Measurements from ENCODE around the gene C1orf167. TPM values are rescaled to one million over a fixed set of nuclear protein-coding genes. Genes with fewer than 3 reads are reported as not detected.

Gene C1orf167
- total and polyA plus RNA-seq, 2 donors from 2014 or later, result 1.9 to 4.2 TPM

GRCh38 chr1:11778844-11779623 is 17.0 kb downstream of the C1orf167 start:
- H3K9ac ChIP-seq (ENCODE audit: low read length in 3 of 3), result no peak overlapping the region
- intact Hi-C loops (cut with DNase I), result no loop called here
- H3K4me3 ChIP-seq (ENCODE audit: low read length in 3 of 3), result no peak overlapping the region
- no peak overlapping the region for H3K27ac ChIP-seq (ENCODE audit: low read depth in 2 of 2, low read length in 2 of 2)
- no peaks in the 10 kb centered on the region for H3K27me3 ChIP-seq (ENCODE audit: control insufficient read depth, insufficient read depth, low read length)
- no peaks in the 10 kb centered on the region for H3K9me3 ChIP-seq (ENCODE audit: control insufficient read depth in 2 of 3, insufficient read depth in 1 of 3, low read length in 3 of 3)
- no peak for DNase-seq
- TF ChIP-seq, protein P1, sequence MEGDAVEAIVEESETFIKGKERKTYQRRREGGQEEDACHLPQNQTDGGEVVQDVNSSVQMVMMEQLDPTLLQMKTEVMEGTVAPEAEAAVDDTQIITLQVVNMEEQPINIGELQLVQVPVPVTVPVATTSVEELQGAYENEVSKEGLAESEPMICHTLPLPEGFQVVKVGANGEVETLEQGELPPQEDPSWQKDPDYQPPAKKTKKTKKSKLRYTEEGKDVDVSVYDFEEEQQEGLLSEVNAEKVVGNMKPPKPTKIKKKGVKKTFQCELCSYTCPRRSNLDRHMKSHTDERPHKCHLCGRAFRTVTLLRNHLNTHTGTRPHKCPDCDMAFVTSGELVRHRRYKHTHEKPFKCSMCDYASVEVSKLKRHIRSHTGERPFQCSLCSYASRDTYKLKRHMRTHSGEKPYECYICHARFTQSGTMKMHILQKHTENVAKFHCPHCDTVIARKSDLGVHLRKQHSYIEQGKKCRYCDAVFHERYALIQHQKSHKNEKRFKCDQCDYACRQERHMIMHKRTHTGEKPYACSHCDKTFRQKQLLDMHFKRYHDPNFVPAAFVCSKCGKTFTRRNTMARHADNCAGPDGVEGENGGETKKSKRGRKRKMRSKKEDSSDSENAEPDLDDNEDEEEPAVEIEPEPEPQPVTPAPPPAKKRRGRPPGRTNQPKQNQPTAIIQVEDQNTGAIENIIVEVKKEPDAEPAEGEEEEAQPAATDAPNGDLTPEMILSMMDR (IDR thresholded peaks at IDR 0.05; ENCODE audit: borderline replicate concordance, extremely low read depth, insufficient read depth), result no peak
- no peak for FAIRE-seq
- H3K4me1 ChIP-seq (ENCODE audit: control insufficient read depth in 2 of 3, insufficient read depth in 2 of 3, low read depth in 1 of 3, low read length in 3 of 3), result peaks cover 0 to 2% (median 0%) of the 10 kb centered on the region in 3 donors
- no peaks in the 10 kb centered on the region for H3K36me3 ChIP-seq (ENCODE audit: control insufficient read depth in 2 of 3, insufficient read depth in 3 of 3, low read length in 3 of 3)

DNA sequence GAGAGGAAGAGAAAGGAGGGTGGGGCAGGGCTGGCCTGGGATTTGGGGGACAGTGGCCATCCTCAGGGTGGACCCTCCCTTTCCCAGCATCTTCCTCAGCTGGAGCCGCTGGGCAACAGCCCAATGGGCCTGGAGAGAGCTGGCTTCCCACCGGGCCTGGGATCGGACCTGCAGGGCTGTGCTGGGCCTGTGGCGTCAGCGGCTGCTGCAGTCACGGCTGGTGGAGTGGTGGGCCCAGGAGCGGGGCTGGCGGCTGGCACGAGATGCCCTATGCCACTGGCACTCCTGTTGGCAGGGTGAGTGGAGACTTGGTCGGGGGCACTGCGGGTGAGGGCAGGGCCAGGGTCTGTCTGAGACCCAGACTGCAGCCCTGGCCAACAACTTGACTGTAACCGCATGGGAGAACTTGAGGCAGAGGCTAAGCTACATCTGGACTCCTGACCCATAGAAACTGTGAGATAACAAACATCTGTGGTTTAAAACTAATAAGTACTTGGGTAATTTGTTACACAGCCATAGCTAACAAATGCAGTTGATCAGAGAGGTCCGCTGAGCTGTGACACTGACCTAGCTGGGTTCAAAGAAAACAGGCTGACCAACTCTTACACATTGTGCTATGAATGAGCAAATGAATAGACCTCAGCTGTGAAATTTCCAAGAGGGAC is 17.9 kb downstream of the C1orf167 start:
- DNase-seq, result no peak
- H3K27me3 ChIP-seq (ENCODE audit: control insufficient read depth, insufficient read depth, low read length), result no peaks in the 10 kb centered on the region
- TF ChIP-seq, protein P1 (IDR thresholded peaks at IDR 0.05; ENCODE audit: borderline replicate concordance, extremely low read depth, insufficient read depth), result no peak
- intact Hi-C loops (cut with DNase I), result no loop called here
- H3K4me1 ChIP-seq (ENCODE audit: control insufficient read depth in 2 of 3, insufficient read depth in 2 of 3, low read depth in 1 of 3, low read length in 3 of 3), result peaks cover 0 to 8% (median 5%) of the 10 kb centered on the region in 3 donors
- no peaks in the 10 kb centered on the region for H3K9me3 ChIP-seq (ENCODE audit: control insufficient read depth in 2 of 3, insufficient read depth in 1 of 3, low read length in 3 of 3)
- no peak for FAIRE-seq
- no peak overlapping the region for H3K9ac ChIP-seq (ENCODE audit: low read length in 3 of 3)
- no peak overlapping the region for H3K27ac ChIP-seq (ENCODE audit: low read depth in 2 of 2, low read length in 2 of 2)
- no peaks in the 10 kb centered on the region for H3K36me3 ChIP-seq (ENCODE audit: control insufficient read depth in 2 of 3, insufficient read depth in 3 of 3, low read length in 3 of 3)
- H3K4me3 ChIP-seq (ENCODE audit: low read length in 3 of 3), result no peak overlapping the region

- DNase-seq (no peak), FAIRE-seq (no peak)
- Histone ChIP-seq H3K9me3 (ENCODE audit: control insufficient read depth in 2 of 3, insufficient read depth in 1 of 3, low read length in 3 of 3) (no peaks in the 10 kb centered on the region), H3K27me3 (ENCODE audit: control insufficient read depth, insufficient read depth, low read length) (no peaks in the 10 kb centered on the region), H3K4me1 (ENCODE audit: control insufficient read depth in 2 of 3, insufficient read depth in 2 of 3, low read depth in 1 of 3, low read length in 3 of 3) (peaks cover 0 to 14% (median 5%) of the 10 kb centered on the region in 3 donors), H3K27ac (ENCODE audit: low read depth in 2 of 2, low read length in 2 of 2) (no peak overlapping the region), H3K36me3 (ENCODE audit: control insufficient read depth in 2 of 3, insufficient read depth in 3 of 3, low read length in 3 of 3) (no peaks in the 10 kb centered on the region), H3K9ac (ENCODE audit: low read length in 3 of 3) (no peak overlapping the region), H3K4me3 (ENCODE audit: low read length in 3 of 3) (no peak overlapping the region)
- intact Hi-C loops (cut with DNase I), result no loop called here
- TF ChIP-seq, protein P1 (IDR thresholded peaks at IDR 0.05; ENCODE audit: borderline replicate concordance, extremely low read depth, insufficient read depth), result no peak
These were observed 18.6 kb downstream of the C1orf167 start for GRCh38 chr1:11780380-11781147.
